K562 (cell line): ENCODE data around the gene PRR35. TPM values are rescaled to one million over a fixed set of nuclear protein-coding genes. Genes with fewer than 3 reads are reported as not detected.

Source experiments
- BCL6 ChIP-seq: fragments of 250-450 bp; sonication (Bioruptor Pico); IDR thresholded peaks from 2 replicates; pipeline ENCODE4 v1.4.0; 2020
- BRD4 ChIP-seq: fragments of 200-600 bp; sonication (generic); IDR thresholded peaks from 2 replicates; pipeline ENCODE4 v1.6.1; 2017; ENCODE audit warnings: inconsistent platforms
- CCNT2 ChIP-seq: IDR thresholded peaks from 2 replicates; pipeline ENCODE4 v1.6.1; 2011; ENCODE audit warnings: borderline replicate concordance, low read depth, mild to moderate bottlenecking, moderate library complexity, mixed read lengths, low read length; ENCODE audit not compliant: insufficient read length; ENCODE audit errors: extremely low read depth
- ETS2 ChIP-seq: IDR thresholded peaks from 2 replicates; pipeline ENCODE4 v1.6.1; 2016; ENCODE audit warnings: borderline replicate concordance, missing genetic modification characterization, mild to moderate bottlenecking, moderate library complexity, missing compliant biosample characterization; ENCODE audit not compliant: poor library complexity, severe bottlenecking
- GABPB1 ChIP-seq: sonication (generic); formaldehyde crosslinking; IDR thresholded peaks from 2 replicates; pipeline ENCODE4 v1.8.0; 2022; ENCODE audit warnings: mild to moderate bottlenecking, missing genetic modification reagents
- IRF9 ChIP-seq: fragments of 450-650 bp; IDR thresholded peaks from 2 replicates; pipeline ENCODE4 v1.6.1; 2016; ENCODE audit warnings: missing biosample characterization, missing genetic modification characterization
- MTA1 ChIP-seq: fragments of 450-650 bp; IDR thresholded peaks from 2 replicates; pipeline ENCODE4 v1.6.1; 2017; ENCODE audit warnings: borderline replicate concordance
- NFRKB ChIP-seq: fragments of 450-650 bp; IDR thresholded peaks from 2 replicates; pipeline ENCODE4 v1.6.1; 2016; ENCODE audit warnings: low read depth
- SOX6 ChIP-seq: fragments of 450-650 bp; IDR thresholded peaks from 2 replicates; pipeline ENCODE4 v1.6.1; 2014; ENCODE audit warnings: mild to moderate bottlenecking
- TFAP4 ChIP-seq: sonication (generic); formaldehyde crosslinking; IDR thresholded peaks from 2 replicates; pipeline ENCODE4 v1.8.0; 2022; ENCODE audit warnings: missing genetic modification reagents, mild to moderate bottlenecking, moderate library complexity, borderline replicate concordance
- ZBTB11 ChIP-seq, 3 experiments: fragments of 200-800 bp in 1 of 3; fragments of 250-450 bp in 1 of 3; fragments of 450-650 bp in 1 of 3; sonication (Bioruptor Pico) in 1 of 3; sonication (Bioruptor generic) in 1 of 3; formaldehyde crosslinking in 1 of 3; IDR thresholded peaks; 2 replicates each; pipeline versions ENCODE4 v1.6.1 to v1.8.0; 2016 to 2022; ENCODE audit warnings: mild to moderate bottlenecking in 2 of 3, missing genetic modification characterization in 2 of 3, missing compliant biosample characterization in 1 of 3, moderate library complexity in 1 of 3
- ZC3H11A ChIP-seq: IDR thresholded peaks from 2 replicates; pipeline ENCODE4 v1.6.1; 2012; ENCODE audit warnings: low read depth, low read length, improper control_type of control experiment
- polyA plus RNA-seq, 8 experiments: library from polyadenylated mRNA; depleted of rRNA in 4 of 8; stranded (reverse) in 5 of 8; unstranded in 3 of 8; fragments of >200 nt; fragmentation: Nextera tagmentation in 2 of 8; fragmentation: Illumina TruSeq in 1 of 8; extraction: Ambion mirVana in 2 of 8; extraction: Trizol in 1 of 8; gene quantifications; 2 replicates each; pipeline versions ENCODE4 v1.2.1 to v1.2.3, GENCODE V29; 2011 to 2014; ENCODE audit warnings: inconsistent platforms in 1 of 8, missing spikeins in 1 of 8
- total RNA-seq, 7 experiments: library from RNA; depleted of rRNA in 6 of 7; stranded (reverse); fragments of >200 nt in 6 of 7; fragmentation: Illumina TruSeq in 2 of 7; extraction: Trizol in 2 of 7; gene quantifications; 2 replicates each; pipeline versions ENCODE4 v1.2.1 to v1.2.3, GENCODE V29; 2011 to 2021; ENCODE audit warnings: low replicate concordance in 1 of 7

Gene PRR35
- total and polyA plus RNA-seq, 9 of the 15 experiments (the other 6 are each of a cell fraction or from before 2014, with no cell fraction given), result 0.17 to 0.45 (median 0.21) TPM; not detected in 5

- TF ChIP-seq TFAP4 (CRISPR knock-in tag) (no peak), ZBTB11 (CRISPR knock-in tag; IDR thresholded peaks at IDR 0.05) (no peak), ZC3H11A (no peak), CCNT2 (no peak), MTA1 (no peak), GABPB1 (CRISPR knock-in tag) (no peak), IRF9 (tag) (no peak), SOX6 (no peak), BRD4 (no peak), BCL6 (CRISPR knock-in tag) (no peak), ETS2 (tag) (no peak), NFRKB (no peak)
- TF ChIP-seq, all 486 proteins: peak for 0
These were observed 36.5 kb downstream of the PRR35 start (continued) for GRCh38 chr16:596736-597060.
